ENCODE measurements around the gene BBS9. TPM values are rescaled to one million over a fixed set of nuclear protein-coding genes. Genes with fewer than 3 reads are reported as not detected.

BBS9 gene
- total RNA-seq, 4 donors from 2014 or later = 11.2 to 34.5 (median 20.4) TPM

DNA sequence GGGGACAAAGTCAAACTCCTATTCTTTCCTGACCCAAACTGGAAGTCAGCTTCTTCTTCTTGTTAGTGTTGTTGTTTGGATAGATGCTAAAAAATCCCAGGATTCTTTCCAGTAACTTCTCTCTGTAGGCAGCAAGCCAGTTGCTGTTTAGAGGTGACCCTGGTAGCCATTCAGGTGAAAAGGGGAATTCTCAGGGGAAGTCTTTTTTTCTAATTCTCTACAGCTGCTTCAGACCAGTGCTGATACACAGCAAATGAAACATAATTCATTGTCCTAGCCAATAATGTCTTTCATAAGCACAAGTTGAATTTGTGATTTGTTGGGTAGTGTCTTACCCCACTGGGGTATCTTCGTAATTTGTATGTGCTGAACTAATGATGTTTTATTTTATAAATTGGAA, 357.3 kb downstream of the BBS9 start:
- H3K27me3 ChIP-seq = no peaks in the 10 kb centered on the region
- no peak for ATAC-seq
- no peak overlapping the region for H3K4me3 ChIP-seq
- H3K27ac ChIP-seq = no peak overlapping the region
- no peaks in the 10 kb centered on the region for H3K4me1 ChIP-seq
- no peaks in the 10 kb centered on the region for H3K9me3 ChIP-seq
- TF ChIP-seq POLR2A (IDR thresholded peaks at IDR 0.05) = no peak
- TF ChIP-seq, protein P1, sequence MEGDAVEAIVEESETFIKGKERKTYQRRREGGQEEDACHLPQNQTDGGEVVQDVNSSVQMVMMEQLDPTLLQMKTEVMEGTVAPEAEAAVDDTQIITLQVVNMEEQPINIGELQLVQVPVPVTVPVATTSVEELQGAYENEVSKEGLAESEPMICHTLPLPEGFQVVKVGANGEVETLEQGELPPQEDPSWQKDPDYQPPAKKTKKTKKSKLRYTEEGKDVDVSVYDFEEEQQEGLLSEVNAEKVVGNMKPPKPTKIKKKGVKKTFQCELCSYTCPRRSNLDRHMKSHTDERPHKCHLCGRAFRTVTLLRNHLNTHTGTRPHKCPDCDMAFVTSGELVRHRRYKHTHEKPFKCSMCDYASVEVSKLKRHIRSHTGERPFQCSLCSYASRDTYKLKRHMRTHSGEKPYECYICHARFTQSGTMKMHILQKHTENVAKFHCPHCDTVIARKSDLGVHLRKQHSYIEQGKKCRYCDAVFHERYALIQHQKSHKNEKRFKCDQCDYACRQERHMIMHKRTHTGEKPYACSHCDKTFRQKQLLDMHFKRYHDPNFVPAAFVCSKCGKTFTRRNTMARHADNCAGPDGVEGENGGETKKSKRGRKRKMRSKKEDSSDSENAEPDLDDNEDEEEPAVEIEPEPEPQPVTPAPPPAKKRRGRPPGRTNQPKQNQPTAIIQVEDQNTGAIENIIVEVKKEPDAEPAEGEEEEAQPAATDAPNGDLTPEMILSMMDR (IDR thresholded peaks at IDR 0.05) = no peak
- no peak for TF ChIP-seq POLR2AphosphoS5 (IDR thresholded peaks at IDR 0.05)
- no peak for TF ChIP-seq EP300 (IDR thresholded peaks at IDR 0.05)
- no peaks in the 10 kb centered on the region for H3K36me3 ChIP-seq
- 91 to 100% methylated on average over 1 of the region's 1 CpG for WGBS, 2 donors (ENCODE audit: low coverage in 1 of 2)

DNA sequence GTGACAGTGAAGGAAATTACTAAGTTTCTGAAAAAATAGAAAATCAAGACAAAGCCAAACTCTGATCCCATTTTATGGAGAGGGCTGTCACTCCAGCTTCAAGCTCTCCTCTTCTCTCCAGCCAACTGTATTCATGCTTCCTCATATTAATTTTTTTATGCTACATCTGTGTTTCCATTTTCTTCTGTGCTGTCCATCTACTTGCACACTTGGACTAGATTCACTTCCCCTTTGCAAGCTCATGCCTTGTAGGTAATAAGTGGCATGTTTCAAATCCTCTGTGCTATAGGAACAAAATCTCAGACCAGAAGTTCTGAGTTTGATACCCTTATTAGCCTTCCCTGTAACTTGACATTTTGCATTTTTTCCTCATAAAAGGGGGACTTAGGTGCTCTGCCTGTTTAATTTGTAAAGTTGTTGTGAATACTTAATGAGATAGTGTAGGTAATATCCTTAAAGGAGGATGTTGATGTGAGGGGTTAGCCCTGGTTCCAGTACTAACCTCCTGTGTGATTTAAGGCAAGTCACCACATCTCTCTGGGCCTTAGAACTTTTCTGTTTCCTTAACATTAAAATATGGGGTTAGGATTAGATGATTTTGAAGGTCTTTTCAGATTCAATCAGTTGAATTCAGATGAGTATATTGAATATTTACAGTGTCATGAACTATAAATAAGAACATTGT, 358.8 kb downstream of the BBS9 start:
- Histone ChIP-seq H3K36me3 (no peaks in the 10 kb centered on the region), H3K4me1 (no peaks in the 10 kb centered on the region), H3K27me3 (no peaks in the 10 kb centered on the region), H3K4me3 (no peak overlapping the region), H3K27ac (no peak overlapping the region), H3K9me3 (no peaks in the 10 kb centered on the region)
- TF ChIP-seq, protein P1 (IDR thresholded peaks at IDR 0.05) = no peak
- no peak for TF ChIP-seq POLR2A (IDR thresholded peaks at IDR 0.05)
- no peak for TF ChIP-seq EP300 (IDR thresholded peaks at IDR 0.05)
- no peak for TF ChIP-seq POLR2AphosphoS5 (IDR thresholded peaks at IDR 0.05)
- ATAC-seq = no peak

DNA sequence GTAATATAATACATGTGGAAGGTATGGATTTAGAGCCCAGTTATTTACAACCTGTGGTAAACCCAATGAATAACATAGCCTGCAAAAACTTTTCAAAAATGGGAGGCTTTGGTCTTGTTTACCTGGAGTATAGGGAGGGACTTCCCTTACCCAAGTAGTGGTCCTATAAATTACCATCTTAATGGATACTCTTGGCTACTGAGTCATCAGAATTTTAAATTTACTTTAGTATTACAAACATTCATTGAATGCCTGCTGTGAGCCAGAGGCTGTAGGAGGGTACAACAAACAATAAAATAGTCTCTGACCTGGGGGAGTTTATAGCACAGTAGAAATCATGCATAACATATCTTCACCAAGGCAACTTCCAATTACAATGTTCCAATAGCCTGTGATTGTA, 365.1 kb downstream of the BBS9 start:
- TF ChIP-seq POLR2A (IDR thresholded peaks at IDR 0.05) (no peak), POLR2AphosphoS5 (IDR thresholded peaks at IDR 0.05) (no peak), EP300 (IDR thresholded peaks at IDR 0.05) (no peak)
- TF ChIP-seq, protein P1 (IDR thresholded peaks at IDR 0.05) = no peak
- Histone ChIP-seq H3K4me3 (no peak overlapping the region), H3K27ac (no peak overlapping the region), H3K27me3 (no peaks in the 10 kb centered on the region), H3K36me3 (no peaks in the 10 kb centered on the region), H3K9me3 (no peaks in the 10 kb centered on the region), H3K4me1 (no peaks in the 10 kb centered on the region)
- no peak for ATAC-seq

DNA sequence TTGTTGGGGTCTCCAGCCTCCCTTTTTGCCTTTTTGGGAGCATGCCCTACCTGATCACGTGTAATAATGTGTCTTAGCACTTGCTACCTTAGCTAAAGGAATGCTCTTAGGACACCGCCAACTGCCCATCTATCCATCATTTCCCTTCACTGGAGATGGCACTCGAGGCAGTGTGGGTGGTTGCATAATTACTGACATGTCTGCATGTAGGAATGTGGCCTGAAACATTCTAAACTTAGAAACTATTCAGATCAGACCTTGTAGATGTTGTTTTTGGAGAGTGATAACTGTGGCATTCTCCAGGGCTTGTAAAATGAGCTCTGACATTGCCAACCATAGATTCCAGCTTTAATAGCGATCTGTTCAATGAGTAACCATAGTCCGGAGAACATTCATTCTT, 365.8 kb downstream of the BBS9 start:
- TF ChIP-seq EP300 (IDR thresholded peaks at IDR 0.05) = no peak
- TF ChIP-seq POLR2A (IDR thresholded peaks at IDR 0.05) = no peak
- TF ChIP-seq, protein P1 (IDR thresholded peaks at IDR 0.05) = no peak
- no peak for TF ChIP-seq POLR2AphosphoS5 (IDR thresholded peaks at IDR 0.05)
- no peak for ATAC-seq
- Histone ChIP-seq H3K27me3 (no peaks in the 10 kb centered on the region), H3K4me3 (no peak overlapping the region), H3K4me1 (no peaks in the 10 kb centered on the region), H3K36me3 (no peaks in the 10 kb centered on the region), H3K9me3 (no peaks in the 10 kb centered on the region), H3K27ac (no peak overlapping the region)
- 75 to 80% methylated on average over 1 to 5 of the region's 5 CpGs for WGBS, 2 donors (ENCODE audit: low coverage in 1 of 2)

DNA sequence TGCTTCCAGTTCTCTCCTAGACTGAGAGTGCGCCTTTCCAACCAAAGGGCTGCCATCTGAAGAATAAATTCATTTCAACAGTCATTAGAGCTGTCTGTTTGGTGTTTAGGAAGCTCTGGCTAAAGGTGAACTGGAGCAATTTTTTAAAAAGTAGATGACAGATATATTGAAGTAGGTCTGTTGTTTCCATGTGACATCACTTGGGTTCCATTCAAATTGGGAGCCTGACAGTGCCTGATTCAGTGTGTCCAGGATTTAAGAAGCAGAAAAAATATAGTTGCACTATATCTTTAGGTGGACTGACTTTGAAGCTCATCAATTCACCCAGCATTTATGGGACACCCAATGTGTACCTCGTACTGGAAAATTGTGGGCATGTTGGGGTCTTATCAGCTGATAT, 367.7 kb downstream of the BBS9 start:
- Histone ChIP-seq H3K36me3 (no peaks in the 10 kb centered on the region), H3K4me3 (no peak overlapping the region), H3K27me3 (no peaks in the 10 kb centered on the region), H3K9me3 (no peaks in the 10 kb centered on the region), H3K4me1 (peaks cover 0 to 9% (median 0%) of the 10 kb centered on the region in 3 donors), H3K27ac (no peak overlapping the region)
- TF ChIP-seq POLR2AphosphoS5 (IDR thresholded peaks at IDR 0.05) (no peak), POLR2A (IDR thresholded peaks at IDR 0.05) (no peak), EP300 (IDR thresholded peaks at IDR 0.05) (no peak)
- TF ChIP-seq, protein P1 (IDR thresholded peaks at IDR 0.05) = no peak
- ATAC-seq = no peak
- 87 to 100% methylated on average over 1 to 2 of the region's 2 CpGs for WGBS, 2 donors (ENCODE audit: low coverage in 1 of 2)

Measured in gastroesophageal sphincter (tissue), 4 donors.